ENCODE measurements around the gene RASSF6.

The RASSF6 gene

GRCh38 chr4:73533515-73534422, 86.5 kb downstream of the RASSF6 start (continued):
- TF ChIP-seq, protein P1, sequence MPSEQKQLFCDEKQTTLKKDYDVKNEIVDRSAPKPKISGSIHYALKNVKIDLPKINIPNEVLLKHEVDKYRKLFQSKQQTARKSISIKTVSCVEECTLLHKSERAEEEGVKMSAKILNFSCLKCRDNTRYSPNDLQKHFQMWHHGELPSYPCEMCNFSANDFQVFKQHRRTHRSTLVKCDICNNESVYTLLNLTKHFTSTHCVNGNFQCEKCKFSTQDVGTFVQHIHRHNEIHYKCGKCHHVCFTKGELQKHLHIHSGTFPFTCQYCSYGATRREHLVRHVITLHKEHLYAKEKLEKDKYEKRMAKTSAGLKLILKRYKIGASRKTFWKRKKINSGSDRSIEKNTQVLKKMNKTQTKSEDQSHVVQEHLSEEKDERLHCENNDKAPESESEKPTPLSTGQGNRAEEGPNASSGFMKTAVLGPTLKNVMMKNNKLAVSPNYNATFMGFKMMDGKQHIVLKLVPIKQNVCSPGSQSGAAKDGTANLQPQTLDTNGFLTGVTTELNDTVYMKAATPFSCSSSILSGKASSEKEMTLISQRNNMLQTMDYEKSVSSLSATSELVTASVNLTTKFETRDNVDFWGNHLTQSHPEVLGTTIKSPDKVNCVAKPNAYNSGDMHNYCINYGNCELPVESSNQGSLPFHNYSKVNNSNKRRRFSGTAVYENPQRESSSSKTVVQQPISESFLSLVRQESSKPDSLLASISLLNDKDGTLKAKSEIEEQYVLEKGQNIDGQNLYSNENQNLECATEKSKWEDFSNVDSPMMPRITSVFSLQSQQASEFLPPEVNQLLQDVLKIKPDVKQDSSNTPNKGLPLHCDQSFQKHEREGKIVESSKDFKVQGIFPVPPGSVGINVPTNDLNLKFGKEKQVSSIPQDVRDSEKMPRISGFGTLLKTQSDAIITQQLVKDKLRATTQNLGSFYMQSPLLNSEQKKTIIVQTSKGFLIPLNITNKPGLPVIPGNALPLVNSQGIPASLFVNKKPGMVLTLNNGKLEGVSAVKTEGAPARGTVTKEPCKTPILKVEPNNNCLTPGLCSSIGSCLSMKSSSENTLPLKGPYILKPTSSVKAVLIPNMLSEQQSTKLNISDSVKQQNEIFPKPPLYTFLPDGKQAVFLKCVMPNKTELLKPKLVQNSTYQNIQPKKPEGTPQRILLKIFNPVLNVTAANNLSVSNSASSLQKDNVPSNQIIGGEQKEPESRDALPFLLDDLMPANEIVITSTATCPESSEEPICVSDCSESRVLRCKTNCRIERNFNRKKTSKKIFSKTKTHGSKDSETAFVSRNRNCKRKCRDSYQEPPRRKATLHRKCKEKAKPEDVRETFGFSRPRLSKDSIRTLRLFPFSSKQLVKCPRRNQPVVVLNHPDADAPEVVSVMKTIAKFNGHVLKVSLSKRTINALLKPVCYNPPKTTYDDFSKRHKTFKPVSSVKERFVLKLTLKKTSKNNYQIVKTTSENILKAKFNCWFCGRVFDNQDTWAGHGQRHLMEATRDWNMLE (tag by site-specific recombination; conservative IDR thresholded peaks at IDR 0.05; ENCODE audit: low read depth), result no peak
- TF ChIP-seq ZFP37 (tag by site-specific recombination; IDR thresholded peaks at IDR 0.05) (no peak), HOXC10 (CRISPR knock-in tag; IDR thresholded peaks at IDR 0.05) (no peak), ZNF747 (tag by site-specific recombination; IDR thresholded peaks at IDR 0.05) (no peak), CTCF (tag by site-specific recombination; IDR thresholded peaks at IDR 0.05) (no peak), ZNF580 (tag by site-specific recombination; IDR thresholded peaks at IDR 0.05) (no peak), KLF1 (tag by site-specific recombination; IDR thresholded peaks at IDR 0.05) (no peak), TCF7L2 (IDR thresholded peaks at IDR 0.05; ENCODE audit: borderline replicate concordance, low read depth, low read length) (no peak)

- TF ChIP-seq GLIS1 (tag by site-specific recombination; IDR thresholded peaks at IDR 0.05), result no peak
- TF ChIP-seq RBAK (tag by site-specific recombination; IDR thresholded peaks at IDR 0.05), result no peak
- TF ChIP-seq ZNF701 (tag by site-specific recombination; IDR thresholded peaks at IDR 0.05), result no peak
- TF ChIP-seq SP7 (tag by site-specific recombination; IDR thresholded peaks at IDR 0.05), result no peak
- TF ChIP-seq REPIN1 (tag by site-specific recombination; IDR thresholded peaks at IDR 0.05; ENCODE audit: low read depth), result no peak
- no peak for TF ChIP-seq ZFP3 (tag by site-specific recombination; IDR thresholded peaks at IDR 0.05; ENCODE audit: low read depth)
- no peak for TF ChIP-seq ZNF768 (tag by site-specific recombination; IDR thresholded peaks at IDR 0.05)
- TF ChIP-seq ZBTB20 (tag by site-specific recombination; IDR thresholded peaks at IDR 0.05), result no peak
- TF ChIP-seq, protein P2, sequence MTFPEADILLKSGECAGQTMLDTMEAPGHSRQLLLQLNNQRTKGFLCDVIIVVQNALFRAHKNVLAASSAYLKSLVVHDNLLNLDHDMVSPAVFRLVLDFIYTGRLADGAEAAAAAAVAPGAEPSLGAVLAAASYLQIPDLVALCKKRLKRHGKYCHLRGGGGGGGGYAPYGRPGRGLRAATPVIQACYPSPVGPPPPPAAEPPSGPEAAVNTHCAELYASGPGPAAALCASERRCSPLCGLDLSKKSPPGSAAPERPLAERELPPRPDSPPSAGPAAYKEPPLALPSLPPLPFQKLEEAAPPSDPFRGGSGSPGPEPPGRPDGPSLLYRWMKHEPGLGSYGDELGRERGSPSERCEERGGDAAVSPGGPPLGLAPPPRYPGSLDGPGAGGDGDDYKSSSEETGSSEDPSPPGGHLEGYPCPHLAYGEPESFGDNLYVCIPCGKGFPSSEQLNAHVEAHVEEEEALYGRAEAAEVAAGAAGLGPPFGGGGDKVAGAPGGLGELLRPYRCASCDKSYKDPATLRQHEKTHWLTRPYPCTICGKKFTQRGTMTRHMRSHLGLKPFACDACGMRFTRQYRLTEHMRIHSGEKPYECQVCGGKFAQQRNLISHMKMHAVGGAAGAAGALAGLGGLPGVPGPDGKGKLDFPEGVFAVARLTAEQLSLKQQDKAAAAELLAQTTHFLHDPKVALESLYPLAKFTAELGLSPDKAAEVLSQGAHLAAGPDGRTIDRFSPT (tag by site-specific recombination; IDR thresholded peaks at IDR 0.05), result no peak
- no peak for TF ChIP-seq ZNF324 (tag by site-specific recombination; IDR thresholded peaks at IDR 0.05)
- no peak for TF ChIP-seq SCRT1 (tag by site-specific recombination; IDR thresholded peaks at IDR 0.05; ENCODE audit: borderline replicate concordance)
- TF ChIP-seq GLI4 (tag by site-specific recombination; IDR thresholded peaks at IDR 0.05), result no peak
- no peak for TF ChIP-seq ZNF664 (tag by site-specific recombination; IDR thresholded peaks at IDR 0.05)
- no peak for TF ChIP-seq ZSCAN16 (tag by site-specific recombination; IDR thresholded peaks at IDR 0.05)
- CTCF ChIA-PET, result no interaction called here
- H3K4me3 ChIP-seq (ENCODE audit: low read depth, low read length), result no peak overlapping the region
- no peaks in the 10 kb centered on the region for H3K9me3 ChIP-seq (ENCODE audit: control insufficient read depth, insufficient read depth, low read depth, low read length)
- H3K36me3 ChIP-seq (ENCODE audit: control insufficient read depth in 2 of 2, insufficient read depth in 1 of 2, low read length in 2 of 2), result no peaks in the 10 kb centered on the region
- no peak overlapping the region for H3K27ac ChIP-seq (ENCODE audit: extremely low read depth, low read depth, low read length)
- H3K4me1 ChIP-seq (ENCODE audit: control insufficient read depth, insufficient read depth, low read length), result no peaks in the 10 kb centered on the region
- POLR2A ChIA-PET, result no interaction called here
Observed at GRCh38 chr4:73528171-73528570, 92.1 kb downstream of the RASSF6 start.
